HepG2 (cell line): ENCODE results near the gene ANKIB1. TPM values are rescaled to one million over a fixed set of nuclear protein-coding genes. Genes with fewer than 3 reads are reported as not detected.

Source experiments
- ATAC-seq: fragments of 200-7000 bp; cut with Tn5 transposase; 3 replicates; pipeline ENCODE4 v1.9.1; 2020; ENCODE audit warnings: mild to moderate bottlenecking, moderate library complexity
- BruUV-seq: library from RNA; stranded (reverse); fragments of 400-500 nt; replicated peaks from 2 replicates; lab custom pipeline; 2021; lab: Mats Ljungman, UMichigan
- CTCF ChIA-PET: fragments of 300-600 bp; formaldehyde crosslinking; extraction: SDS; loops from one replicate; lab custom pipeline; 2021; ENCODE audit warnings: low total read pairs, inconsistent platforms, low intra/inter-chr PET ratio; lab: Yijun Ruan, JAX
- POLR2A ChIA-PET: fragments of 350-600 bp; sonication (Branson Sonifier 250); formaldehyde crosslinking; loops from one replicate; lab custom pipeline; 2020; ENCODE audit warnings: antibody characterized with exemption, inconsistent platforms; lab: Yijun Ruan, JAX
- DNase-seq: peaks from one replicate; pipeline ENCODE4 v3.0.0-alpha.2; 2015; ENCODE audit warnings: low spot score
- FAIRE-seq: peaks from 3 replicates; lab custom pipeline; 2011; peaks lifted over from hg19 to GRCh38; lab: Jason Lieb, UNC
- H2AFZ ChIP-seq: one replicate; pipeline ENCODE4 v1.6.1; 2011; ENCODE audit warnings: low read length, inconsistent platforms
- H3K27ac ChIP-seq: fragments of 300-600 bp; 3 replicates; pipeline ENCODE4 v1.8.0; 2011; ENCODE audit warnings: mixed run types, mild to moderate bottlenecking, mixed read lengths, low read length, inconsistent platforms; ENCODE audit not compliant: insufficient read depth; ENCODE audit errors: extremely low read length
- H3K27me3 ChIP-seq, 2 experiments: fragments of 200-600 bp in 1 of 2; 2 replicates in 1 of 2; 3 replicates in 1 of 2; pipeline versions ENCODE4 v1.6.0 to v1.8.0; 2011; ENCODE audit warnings: low read length in 2 of 2, mild to moderate bottlenecking in 2 of 2, moderate library complexity in 2 of 2, inconsistent platforms in 1 of 2; ENCODE audit not compliant: insufficient read depth in 2 of 2, control insufficient read depth in 1 of 2
- H3K36me3 ChIP-seq, 2 experiments: fragments of 200-600 bp in 1 of 2; replicated peaks in 1 of 2; 2 replicates in 1 of 2; 3 replicates in 1 of 2; pipeline versions ENCODE4 v1.5.1 to v1.8.0; 2011; ENCODE audit warnings: low read length in 2 of 2, inconsistent platforms in 1 of 2; ENCODE audit not compliant: insufficient read depth in 2 of 2, control insufficient read depth in 1 of 2
- H3K4me1 ChIP-seq: 2 replicates; pipeline ENCODE4 v1.5.1; 2012; ENCODE audit warnings: low read length, inconsistent platforms; ENCODE audit not compliant: insufficient read depth
- H3K4me2 ChIP-seq: 2 replicates; pipeline ENCODE4 v1.6.0; 2011; ENCODE audit warnings: low read depth, low read length, inconsistent platforms
- H3K4me3 ChIP-seq, 3 experiments: fragments of 200-600 bp in 1 of 3; sonication (generic), shearing (Covaris generic) in 1 of 3; replicated peaks in 1 of 3; 2 replicates each; pipeline ENCODE4 v1.5.1; 2011 to 2016; ENCODE audit warnings: low read length in 3 of 3, inconsistent platforms in 2 of 3, low read depth in 2 of 3, mild to moderate bottlenecking in 2 of 3, control low read depth in 1 of 3, mixed read lengths in 1 of 3; ENCODE audit not compliant: insufficient read depth in 1 of 3
- H3K79me2 ChIP-seq: one replicate; pipeline ENCODE4 v1.6.1; 2011; ENCODE audit warnings: low read length, inconsistent platforms; ENCODE audit not compliant: insufficient read depth
- H3K9ac ChIP-seq: 2 replicates; pipeline ENCODE4 v1.6.0; 2011; ENCODE audit warnings: mild to moderate bottlenecking, low read depth, low read length, inconsistent platforms; ENCODE audit not compliant: insufficient read depth
- H3K9me3 ChIP-seq: 2 replicates; pipeline ENCODE4 v1.5.1; 2012; ENCODE audit warnings: mild to moderate bottlenecking, low read length
- H4K20me1 ChIP-seq: 2 replicates; pipeline ENCODE4 v1.6.0; 2011; ENCODE audit warnings: inconsistent platforms, mild to moderate bottlenecking, low read length, moderate library complexity; ENCODE audit not compliant: insufficient read depth
- ATF7-NPFF ChIP-seq: sonication (generic); formaldehyde crosslinking; IDR thresholded peaks from 2 replicates; pipeline ENCODE4 v1.8.1; 2023; ENCODE audit warnings: mild to moderate bottlenecking, low read depth, missing genetic modification reagents, moderate library complexity
- CCAR2 ChIP-seq: fragments of 200-400 bp; formaldehyde crosslinking; optimal IDR thresholded peaks from 2 replicates; pipeline ENCODE3; 2018; ENCODE audit warnings: low read depth, mild to moderate bottlenecking, low read length, moderate library complexity
- LRRFIP1 ChIP-seq: sonication (generic); formaldehyde crosslinking; conservative IDR thresholded peaks from 2 replicates; pipeline ENCODE4 v1.4.0; 2020; ENCODE audit warnings: missing genetic modification reagents
- MAFK ChIP-seq, 2 experiments: IDR thresholded peaks in 1 of 2; conservative IDR thresholded peaks in 1 of 2; 2 replicates each; pipeline ENCODE4 v1.6.1; 2011; ENCODE audit warnings: improper control_type of control experiment in 2 of 2, low read length in 2 of 2
- ZBTB25 ChIP-seq: IDR thresholded peaks from 2 replicates; pipeline ENCODE4 v1.6.1; 2018; ENCODE audit warnings: missing genetic modification reagents
- ZBTB7A ChIP-seq: sonication (generic); formaldehyde crosslinking; IDR thresholded peaks from 2 replicates; pipeline ENCODE4 v1.8.0; 2022; ENCODE audit warnings: mild to moderate bottlenecking, missing genetic modification reagents
- ZNF160 ChIP-seq: sonication (generic); formaldehyde crosslinking; IDR thresholded peaks from 2 replicates; pipeline ENCODE4 v1.8.0; 2022; ENCODE audit warnings: mild to moderate bottlenecking, inconsistent platforms, missing genetic modification reagents
- WGBS: methylation state at CpG from one replicate; pipeline ENCODE4 v1.1.6; 2017; ENCODE audit warnings: low lambda C conversion rate; 5-methylcytosine and 5-hydroxymethylcytosine counted together
- in situ Hi-C: cut with HindIII; loops from 2 replicates; pipeline ENCODE4 v1.10.0; 2017; ENCODE audit warnings: low pct_unique_long_range_greater_than_20kb; ENCODE audit not compliant: extremely low pct_ligation_motif_present
- intact Hi-C: fragments of 100-400 bp; cut with micrococcal nuclease; formaldehyde crosslinking; loops from one replicate; pipeline ENCODE4 v1.10.0; 2022; ENCODE audit not compliant: unreplicated experiment
- polyA plus RNA-seq, 8 experiments: library from polyadenylated mRNA; depleted of rRNA in 3 of 8; stranded (reverse) in 7 of 8; unstranded in 1 of 8; fragments of >200 nt; fragmentation: Illumina TruSeq in 4 of 8; extraction: Trizol in 4 of 8; gene quantifications; 2 replicates each; pipeline versions ENCODE4 v1.2.1 to v1.2.3, GENCODE V29; 2011 to 2016; ENCODE audit warnings: low read depth in 4 of 8, missing spikeins in 1 of 8, mixed read lengths in 1 of 8; ENCODE audit not compliant: insufficient read depth in 1 of 8
- total RNA-seq, 5 experiments: library from RNA; depleted of rRNA; stranded (reverse); fragments of >200 nt; fragmentation: Illumina TruSeq; extraction: Trizol; gene quantifications; 2 replicates each; pipeline ENCODE4 v1.2.3, GENCODE V29; 2016; ENCODE audit warnings: low read depth in 1 of 5
- TF ChIP-seq, protein P1 (sequence below): sonication (generic); formaldehyde crosslinking; conservative IDR thresholded peaks from 2 replicates; pipeline ENCODE4 v1.5.0; 2020; ENCODE audit warnings: missing genetic modification reagents

Gene ANKIB1
- total and polyA plus RNA-seq, 2 of the 13 experiments (the other 11 are each of a cell fraction or from before 2014, with no cell fraction given), result 28.7 to 29.6 TPM

GRCh38 chr7:92206672-92207071 lies 39.1 kb upstream of the ANKIB1 start:
- intact Hi-C loops, result no loop called here
- no peak for ATAC-seq
- Histone ChIP-seq H3K36me3 (peaks cover 8 to 61% of the 10 kb centered on the region in 2 experiments), H3K27me3 (no peaks in the 10 kb centered on the region), H3K4me2 (no peak overlapping the region), H3K9me3 (no peaks in the 10 kb centered on the region), H3K4me3 (no peak overlapping the region), H2AFZ (no peak overlapping the region), H4K20me1 (no peaks in the 10 kb centered on the region), H3K4me1 (no peaks in the 10 kb centered on the region), H3K79me2 (no peaks in the 10 kb centered on the region), H3K9ac (no peak overlapping the region), H3K27ac (no peak overlapping the region)
- WGBS, result 97% methylated on average over 1 of the region's 1 CpG
- TF ChIP-seq CCAR2, result no peak
- TF ChIP-seq ZNF160 (CRISPR knock-in tag), result peak; percentile 85
- ChIA-PET CTCF (no interaction called here), POLR2A (no interaction called here)
- in situ Hi-C loops, result no loop called here
- FAIRE-seq, result no peak
- no TSS peak for BruUV-seq
- DNase-seq, result no peak

GRCh38 chr7:92221766-92222165 lies 24.0 kb upstream of the ANKIB1 start:
- Histone ChIP-seq H3K4me2 (no peak overlapping the region), H3K4me1 (no peaks in the 10 kb centered on the region), H3K9ac (no peak overlapping the region), H3K27ac (no peak overlapping the region), H3K27me3 (no peaks in the 10 kb centered on the region), H3K36me3 (peaks cover 8 to 58% of the 10 kb centered on the region in 2 experiments), H4K20me1 (no peaks in the 10 kb centered on the region), H3K4me3 (no peak overlapping the region), H3K9me3 (no peaks in the 10 kb centered on the region), H3K79me2 (no peaks in the 10 kb centered on the region), H2AFZ (no peak overlapping the region)
- ATAC-seq, result no peak
- intact Hi-C loops, result no loop called here
- TF ChIP-seq ATF7-NPFF (no peak), ZBTB7A (CRISPR knock-in tag) (no peak), ZBTB25 (CRISPR knock-in tag) (no peak), MAFK (conservative IDR thresholded peaks at IDR 0.05 in 1 of 2, IDR thresholded peaks at IDR 0.05 in 1 of 2; ENCODE audit: low read length in 2 of 2) (0 out of 4 replicates have a peak, but pooled peaks have one; percentile 4 to 17), LRRFIP1 (CRISPR knock-in tag) (no peak)
- TF ChIP-seq, protein P1, sequence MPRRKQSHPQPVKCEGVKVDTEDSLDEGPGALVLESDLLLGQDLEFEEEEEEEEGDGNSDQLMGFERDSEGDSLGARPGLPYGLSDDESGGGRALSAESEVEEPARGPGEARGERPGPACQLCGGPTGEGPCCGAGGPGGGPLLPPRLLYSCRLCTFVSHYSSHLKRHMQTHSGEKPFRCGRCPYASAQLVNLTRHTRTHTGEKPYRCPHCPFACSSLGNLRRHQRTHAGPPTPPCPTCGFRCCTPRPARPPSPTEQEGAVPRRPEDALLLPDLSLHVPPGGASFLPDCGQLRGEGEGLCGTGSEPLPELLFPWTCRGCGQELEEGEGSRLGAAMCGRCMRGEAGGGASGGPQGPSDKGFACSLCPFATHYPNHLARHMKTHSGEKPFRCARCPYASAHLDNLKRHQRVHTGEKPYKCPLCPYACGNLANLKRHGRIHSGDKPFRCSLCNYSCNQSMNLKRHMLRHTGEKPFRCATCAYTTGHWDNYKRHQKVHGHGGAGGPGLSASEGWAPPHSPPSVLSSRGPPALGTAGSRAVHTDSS (CRISPR knock-in tag), result no peak
- CTCF ChIA-PET, result no interaction called here
- POLR2A ChIA-PET, result no interaction called here
- DNase-seq, result no peak
- in situ Hi-C loops, result no loop called here
- BruUV-seq, result no TSS peak
- FAIRE-seq, result no peak
- 97% methylated on average over 3 of the region's 3 CpGs for WGBS
